Kidney tubule cell (primary cell): ENCODE measurements around the gene DRAP1.

Experiments
- DNase-seq: peaks from one replicate; pipeline ENCODE4 v3.0.0-alpha.2; 2018; ENCODE audit warnings: low spot score

The DRAP1 gene

DNA sequence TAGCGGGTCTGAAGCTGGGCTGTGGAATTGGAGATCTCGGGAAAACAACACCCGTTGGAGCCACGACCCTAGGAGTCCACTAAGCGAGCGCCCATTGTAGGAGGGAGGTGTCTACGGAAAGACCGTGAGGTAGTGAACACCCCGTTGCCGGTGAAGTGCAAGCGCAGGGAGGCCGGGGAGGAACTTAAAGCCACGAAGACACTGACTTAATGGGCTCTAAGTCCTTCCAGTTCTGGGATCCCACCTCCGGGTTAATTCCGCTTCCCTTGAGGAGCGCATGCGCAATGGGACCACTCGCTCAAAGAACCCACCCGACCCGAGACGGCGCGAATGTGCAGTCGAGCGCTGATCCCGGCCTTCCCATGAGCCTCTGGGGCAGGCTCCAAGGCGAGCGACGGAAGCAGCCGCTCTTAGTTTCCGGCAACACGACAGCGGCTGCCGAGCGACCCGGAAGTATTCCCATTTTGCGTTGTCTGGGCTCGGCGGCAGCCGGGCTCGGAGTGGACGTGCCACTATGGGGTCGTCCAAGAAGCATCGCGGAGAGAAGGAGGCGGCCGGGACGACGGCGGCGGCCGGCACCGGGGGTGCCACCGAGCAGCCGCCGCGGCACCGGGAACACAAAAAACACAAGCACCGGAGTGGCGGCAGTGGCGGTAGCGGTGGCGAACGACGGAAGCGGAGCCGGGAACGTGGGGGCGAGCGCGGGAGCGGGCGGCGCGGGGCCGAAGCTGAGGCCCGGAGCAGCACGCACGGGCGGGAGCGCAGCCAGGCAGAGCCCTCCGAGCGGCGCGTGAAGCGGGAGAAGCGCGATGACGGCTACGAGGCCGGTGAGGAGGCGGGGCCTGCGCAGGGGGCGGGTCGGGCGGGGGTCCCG, 42.3 kb downstream of the DRAP1 start, which contains the start of gene SART1:
Gene SART1, plus strand, starts transcription at position 468 of the 874 bp plus-strand sequence. Its CDS starts 47 bp downstream, at position 515.
- peak; percentile 98 for DNase-seq

GRCh38 chr11:65962141-65962564, 42.9 kb downstream of the DRAP1 start:
- DNase-seq = no peak

GRCh38 chr11:65964906-65965305, 45.7 kb downstream of the DRAP1 start:
- DNase-seq = no peak

DNA sequence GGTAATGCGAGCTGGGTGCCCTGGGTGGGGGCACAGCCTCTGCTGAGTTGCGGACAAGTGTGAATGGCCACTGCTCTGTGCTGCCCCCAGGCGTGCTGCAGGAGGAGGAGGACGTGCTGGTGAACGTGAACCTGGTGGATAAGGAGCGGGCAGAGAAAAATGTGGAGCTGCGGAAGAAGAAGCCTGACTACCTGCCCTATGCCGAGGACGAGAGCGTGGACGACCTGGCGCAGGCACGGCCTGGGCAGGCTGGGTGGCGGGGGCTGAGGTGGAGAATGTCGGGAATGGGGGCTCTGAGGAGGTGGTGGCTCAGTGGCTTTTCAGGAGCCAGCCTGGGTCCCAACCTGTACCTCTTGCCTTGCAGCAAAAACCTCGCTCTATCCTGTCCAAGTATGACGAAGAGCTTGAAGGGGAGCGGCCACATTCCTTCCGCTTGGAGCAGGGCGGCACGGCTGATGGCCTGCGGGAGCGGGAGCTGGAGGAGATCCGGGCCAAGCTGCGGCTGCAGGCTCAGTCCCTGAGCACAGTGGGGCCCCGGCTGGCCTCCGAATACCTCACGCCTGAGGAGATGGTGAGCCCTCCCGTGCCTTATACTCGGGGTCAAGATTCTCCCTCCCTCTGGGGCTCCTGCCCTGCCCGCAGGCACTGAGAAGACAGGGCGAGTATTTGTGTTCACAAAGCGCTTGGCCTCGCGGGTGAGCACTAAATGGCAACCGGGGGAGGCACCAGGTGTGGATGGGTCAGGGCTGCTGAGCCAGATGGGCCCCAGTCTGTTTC, 46.9 kb downstream of the DRAP1 start:
- DNase-seq = no peak

- DNase-seq = no peak
Measured at GRCh38 chr11:65967329-65967934, 48.2 kb downstream of the DRAP1 start.

DNA sequence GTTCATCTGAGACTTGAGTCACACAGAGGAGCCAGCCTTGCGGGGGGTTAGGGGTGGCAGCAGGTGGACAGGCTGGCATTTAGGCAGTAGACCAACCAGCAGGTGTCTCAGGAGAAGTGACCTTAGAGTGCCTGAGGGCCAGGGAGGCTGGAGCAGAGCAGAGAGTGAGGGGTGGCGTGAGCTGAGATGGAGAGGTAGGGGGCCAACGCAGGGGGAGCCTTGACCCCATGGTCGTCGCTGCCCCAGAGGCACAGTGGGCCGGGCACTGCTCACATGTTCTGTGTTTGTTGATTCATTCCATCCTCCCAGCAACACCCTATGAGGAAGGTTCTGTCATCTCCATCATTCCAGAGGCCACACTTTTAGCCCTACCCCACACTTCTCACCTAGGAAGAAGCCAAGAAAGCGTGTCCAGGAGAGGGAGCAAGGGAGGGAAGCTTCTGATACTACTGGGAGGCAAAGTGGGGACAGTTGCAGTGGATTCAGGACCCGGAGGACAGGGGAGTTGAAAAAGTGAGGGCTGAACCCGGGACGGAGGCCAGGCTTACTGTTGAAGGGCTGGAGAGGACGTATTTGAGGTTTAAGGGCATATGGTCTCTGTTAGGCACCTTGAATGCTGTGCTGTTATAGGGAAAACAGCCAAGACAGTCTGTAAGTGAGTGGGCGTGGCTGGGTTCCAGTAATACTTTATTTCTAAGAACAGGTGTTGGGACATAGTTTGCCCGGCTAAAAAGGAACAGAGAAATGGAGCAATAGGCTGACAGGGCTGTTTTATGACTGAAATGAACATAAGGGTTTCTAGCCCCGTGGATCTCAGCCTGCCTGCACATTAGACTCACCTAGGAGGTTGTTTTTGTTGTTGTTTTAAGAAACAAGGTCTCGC, 49.6 kb downstream of the DRAP1 start:
- no peak for DNase-seq
